Measurements from ENCODE around the gene CLDND1.

DNA sequence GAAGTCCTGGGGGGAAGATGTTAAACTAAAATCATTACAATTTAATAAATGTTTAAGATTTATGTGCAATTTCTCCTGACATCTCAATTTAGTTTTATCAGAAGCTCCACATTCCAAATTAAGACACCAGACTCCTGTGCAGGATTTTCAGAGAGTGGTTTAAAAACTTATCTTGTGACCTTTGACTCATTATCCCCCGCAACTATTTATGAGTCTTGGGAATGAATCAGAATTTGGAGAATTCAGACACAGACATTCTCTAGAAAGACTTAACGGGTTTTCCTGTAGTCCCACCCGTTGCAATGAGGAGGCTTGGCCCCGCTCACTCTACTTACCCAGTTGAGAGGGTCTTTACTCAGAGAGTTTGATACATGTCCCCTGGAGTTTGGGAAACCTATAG is 18.2 kb downstream of the CLDND1 start:
- TF ChIP-seq TAF1 (conservative IDR thresholded peaks at IDR 0.05) = no peak
- TF ChIP-seq, protein P1, sequence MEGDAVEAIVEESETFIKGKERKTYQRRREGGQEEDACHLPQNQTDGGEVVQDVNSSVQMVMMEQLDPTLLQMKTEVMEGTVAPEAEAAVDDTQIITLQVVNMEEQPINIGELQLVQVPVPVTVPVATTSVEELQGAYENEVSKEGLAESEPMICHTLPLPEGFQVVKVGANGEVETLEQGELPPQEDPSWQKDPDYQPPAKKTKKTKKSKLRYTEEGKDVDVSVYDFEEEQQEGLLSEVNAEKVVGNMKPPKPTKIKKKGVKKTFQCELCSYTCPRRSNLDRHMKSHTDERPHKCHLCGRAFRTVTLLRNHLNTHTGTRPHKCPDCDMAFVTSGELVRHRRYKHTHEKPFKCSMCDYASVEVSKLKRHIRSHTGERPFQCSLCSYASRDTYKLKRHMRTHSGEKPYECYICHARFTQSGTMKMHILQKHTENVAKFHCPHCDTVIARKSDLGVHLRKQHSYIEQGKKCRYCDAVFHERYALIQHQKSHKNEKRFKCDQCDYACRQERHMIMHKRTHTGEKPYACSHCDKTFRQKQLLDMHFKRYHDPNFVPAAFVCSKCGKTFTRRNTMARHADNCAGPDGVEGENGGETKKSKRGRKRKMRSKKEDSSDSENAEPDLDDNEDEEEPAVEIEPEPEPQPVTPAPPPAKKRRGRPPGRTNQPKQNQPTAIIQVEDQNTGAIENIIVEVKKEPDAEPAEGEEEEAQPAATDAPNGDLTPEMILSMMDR (IDR thresholded peaks at IDR 0.05; ENCODE audit: low read depth, low read length, missing input control) = no peak
- TF ChIP-seq SP1 (IDR thresholded peaks at IDR 0.05) = no peak
- no peak for TF ChIP-seq YY1 (IDR thresholded peaks at IDR 0.05)
- TF ChIP-seq, protein P2, sequence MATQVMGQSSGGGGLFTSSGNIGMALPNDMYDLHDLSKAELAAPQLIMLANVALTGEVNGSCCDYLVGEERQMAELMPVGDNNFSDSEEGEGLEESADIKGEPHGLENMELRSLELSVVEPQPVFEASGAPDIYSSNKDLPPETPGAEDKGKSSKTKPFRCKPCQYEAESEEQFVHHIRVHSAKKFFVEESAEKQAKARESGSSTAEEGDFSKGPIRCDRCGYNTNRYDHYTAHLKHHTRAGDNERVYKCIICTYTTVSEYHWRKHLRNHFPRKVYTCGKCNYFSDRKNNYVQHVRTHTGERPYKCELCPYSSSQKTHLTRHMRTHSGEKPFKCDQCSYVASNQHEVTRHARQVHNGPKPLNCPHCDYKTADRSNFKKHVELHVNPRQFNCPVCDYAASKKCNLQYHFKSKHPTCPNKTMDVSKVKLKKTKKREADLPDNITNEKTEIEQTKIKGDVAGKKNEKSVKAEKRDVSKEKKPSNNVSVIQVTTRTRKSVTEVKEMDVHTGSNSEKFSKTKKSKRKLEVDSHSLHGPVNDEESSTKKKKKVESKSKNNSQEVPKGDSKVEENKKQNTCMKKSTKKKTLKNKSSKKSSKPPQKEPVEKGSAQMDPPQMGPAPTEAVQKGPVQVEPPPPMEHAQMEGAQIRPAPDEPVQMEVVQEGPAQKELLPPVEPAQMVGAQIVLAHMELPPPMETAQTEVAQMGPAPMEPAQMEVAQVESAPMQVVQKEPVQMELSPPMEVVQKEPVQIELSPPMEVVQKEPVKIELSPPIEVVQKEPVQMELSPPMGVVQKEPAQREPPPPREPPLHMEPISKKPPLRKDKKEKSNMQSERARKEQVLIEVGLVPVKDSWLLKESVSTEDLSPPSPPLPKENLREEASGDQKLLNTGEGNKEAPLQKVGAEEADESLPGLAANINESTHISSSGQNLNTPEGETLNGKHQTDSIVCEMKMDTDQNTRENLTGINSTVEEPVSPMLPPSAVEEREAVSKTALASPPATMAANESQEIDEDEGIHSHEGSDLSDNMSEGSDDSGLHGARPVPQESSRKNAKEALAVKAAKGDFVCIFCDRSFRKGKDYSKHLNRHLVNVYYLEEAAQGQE (IDR thresholded peaks at IDR 0.05) = no peak
- TF ChIP-seq, protein P3, sequence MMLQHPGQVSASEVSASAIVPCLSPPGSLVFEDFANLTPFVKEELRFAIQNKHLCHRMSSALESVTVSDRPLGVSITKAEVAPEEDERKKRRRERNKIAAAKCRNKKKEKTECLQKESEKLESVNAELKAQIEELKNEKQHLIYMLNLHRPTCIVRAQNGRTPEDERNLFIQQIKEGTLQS (IDR thresholded peaks at IDR 0.05) = no peak
- no peak for TF ChIP-seq RAD21 (IDR thresholded peaks at IDR 0.05)
- no peak for TF ChIP-seq NR2F2 (IDR thresholded peaks at IDR 0.05)
- TF ChIP-seq EGR1 (IDR thresholded peaks at IDR 0.05; ENCODE audit: low read depth in 2 of 2) = no peak

All from liver (tissue), 3 donors.